Measurements from ENCODE around the gene RIPOR3.
"Not testable (repeated sequence)": the region's sequence is repeated elsewhere in the genome, so short reads cannot be mapped to it uniquely, and the experiment has no call there.

Gene RIPOR3

DNA sequence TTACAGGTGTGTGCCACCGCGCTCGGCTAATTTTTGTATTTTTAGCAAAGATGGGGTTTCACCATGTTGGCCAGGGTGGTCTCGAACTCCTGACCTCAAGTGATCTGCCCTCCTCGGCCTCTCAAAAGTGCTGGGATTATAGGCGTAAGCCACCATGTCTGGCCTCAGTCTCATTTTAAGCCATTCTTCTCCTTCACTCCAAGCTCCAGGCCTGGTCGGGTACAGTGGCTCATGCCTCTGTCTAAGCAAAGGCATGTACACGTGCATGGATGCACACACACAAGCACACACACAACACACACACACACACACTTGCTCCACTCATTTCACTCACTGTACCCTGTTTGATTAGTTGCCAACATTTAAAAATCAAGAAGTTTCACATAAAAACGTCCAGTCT, 32.3 kb upstream of the RIPOR3 start:
- no peak for DNase-seq

DNA sequence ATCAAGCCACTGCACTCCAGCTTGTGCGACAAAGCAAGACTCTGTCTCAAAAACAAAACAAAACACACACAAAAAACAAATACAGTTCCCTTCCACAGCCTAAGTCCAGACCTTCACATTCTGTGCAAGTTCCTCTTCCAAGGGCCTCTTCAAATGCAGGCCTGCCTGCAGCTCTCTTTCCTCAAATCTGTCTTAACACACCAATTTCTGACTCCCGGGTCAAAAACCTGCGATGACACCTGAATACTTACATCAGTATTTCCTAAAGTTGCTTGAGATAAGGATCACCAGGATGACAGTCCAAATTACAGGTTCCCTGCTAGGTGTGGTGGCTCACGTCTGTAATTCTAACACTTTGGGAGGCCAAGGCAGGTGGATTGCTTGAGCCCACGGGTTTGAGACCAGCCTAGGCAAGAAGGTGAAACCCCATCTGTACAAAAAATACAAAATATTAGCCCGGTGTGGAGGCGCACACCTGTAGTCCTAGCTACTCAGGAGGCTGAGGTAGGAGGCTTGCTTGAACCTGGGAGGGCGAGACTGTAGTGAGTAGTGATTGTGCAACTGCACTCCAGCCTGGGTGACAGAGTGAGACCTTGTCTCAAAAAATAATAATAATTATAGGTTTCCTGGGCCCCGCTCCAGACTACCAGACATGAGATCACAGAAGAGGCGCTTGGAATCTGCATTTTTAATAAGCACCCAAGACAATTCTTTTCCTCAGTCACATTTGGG, 31.2 kb upstream of the RIPOR3 start:
- DNase-seq: no peak

DNA sequence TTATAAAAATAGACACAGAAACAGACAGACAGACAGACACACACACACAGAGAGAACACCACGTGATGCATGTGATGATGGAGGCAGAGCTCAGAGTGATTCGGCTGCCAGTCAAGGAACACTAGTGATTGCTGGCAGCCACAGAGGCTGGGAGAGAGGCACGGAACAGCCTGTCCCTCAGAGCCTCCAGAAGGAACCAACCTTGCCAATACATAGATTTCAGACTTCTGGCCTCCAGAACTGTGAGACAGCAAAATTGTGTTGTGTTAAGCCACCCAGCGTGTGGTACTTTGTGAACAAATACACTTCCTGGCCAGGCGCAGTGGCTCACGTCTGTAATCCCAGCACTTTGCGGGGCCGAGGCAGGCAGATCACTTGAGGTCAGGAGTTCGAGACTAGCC, 30.5 kb upstream of the RIPOR3 start:
- no peak for DNase-seq

DNA sequence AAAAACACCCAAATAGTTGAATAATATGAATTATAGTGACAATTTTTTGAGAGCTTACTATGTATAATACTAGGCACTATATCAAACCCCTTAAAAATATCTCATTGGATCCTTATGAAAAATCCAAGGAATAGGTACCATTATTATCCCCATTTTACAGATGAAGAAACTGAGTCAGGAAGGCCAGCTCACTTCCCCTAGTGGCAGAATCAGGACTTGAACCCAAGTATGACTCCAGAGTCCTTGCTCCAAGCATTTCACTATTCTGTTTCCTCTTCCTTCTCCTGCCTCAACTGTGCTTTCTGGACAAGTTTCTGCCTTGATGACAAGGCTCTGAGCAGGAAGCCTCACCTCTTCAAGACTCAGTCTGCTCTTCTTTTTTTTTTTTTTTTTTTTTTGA, 29.2 kb upstream of the RIPOR3 start:
- no peak for DNase-seq

DNA sequence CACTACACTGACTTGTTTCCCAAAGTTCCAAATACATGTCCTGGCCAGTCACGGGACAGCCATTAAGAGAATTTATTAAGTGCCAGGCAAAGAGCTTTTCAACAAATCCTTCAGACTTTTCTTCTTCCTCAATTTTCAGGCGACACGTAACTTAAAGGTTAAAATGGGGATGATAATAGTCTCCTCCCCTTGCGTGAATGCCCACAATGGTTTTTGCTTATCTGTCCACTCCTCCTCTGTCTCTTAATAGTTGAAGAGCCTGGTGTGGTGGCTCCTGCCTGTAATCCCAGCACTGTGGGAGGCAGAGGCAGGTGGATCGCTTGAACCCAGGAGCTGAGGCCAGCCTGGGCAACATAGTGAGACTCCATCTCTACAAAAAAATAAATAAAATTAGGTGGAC, 28.7 kb upstream of the RIPOR3 start:
- no peak for DNase-seq

DNA sequence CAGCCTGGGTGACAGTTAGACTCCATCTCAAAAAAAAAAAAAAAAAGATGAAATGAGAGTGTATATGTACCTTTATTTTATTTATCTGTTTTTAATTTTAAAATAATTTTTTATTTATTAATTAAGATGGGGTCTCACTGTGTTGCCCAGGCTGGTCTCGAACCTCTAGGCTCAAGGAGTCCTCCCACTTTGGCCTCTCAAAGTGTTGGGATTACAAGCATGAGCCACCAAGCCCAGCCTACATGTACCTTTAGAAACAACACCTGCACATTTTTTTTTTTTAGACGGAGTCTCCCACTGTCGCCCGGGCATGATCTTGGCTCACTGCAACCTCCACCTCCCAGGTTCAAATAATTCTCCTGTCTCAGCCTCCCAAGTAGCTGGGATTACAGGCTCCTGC, 28.0 kb upstream of the RIPOR3 start:
- DNase-seq: no peak

DNA sequence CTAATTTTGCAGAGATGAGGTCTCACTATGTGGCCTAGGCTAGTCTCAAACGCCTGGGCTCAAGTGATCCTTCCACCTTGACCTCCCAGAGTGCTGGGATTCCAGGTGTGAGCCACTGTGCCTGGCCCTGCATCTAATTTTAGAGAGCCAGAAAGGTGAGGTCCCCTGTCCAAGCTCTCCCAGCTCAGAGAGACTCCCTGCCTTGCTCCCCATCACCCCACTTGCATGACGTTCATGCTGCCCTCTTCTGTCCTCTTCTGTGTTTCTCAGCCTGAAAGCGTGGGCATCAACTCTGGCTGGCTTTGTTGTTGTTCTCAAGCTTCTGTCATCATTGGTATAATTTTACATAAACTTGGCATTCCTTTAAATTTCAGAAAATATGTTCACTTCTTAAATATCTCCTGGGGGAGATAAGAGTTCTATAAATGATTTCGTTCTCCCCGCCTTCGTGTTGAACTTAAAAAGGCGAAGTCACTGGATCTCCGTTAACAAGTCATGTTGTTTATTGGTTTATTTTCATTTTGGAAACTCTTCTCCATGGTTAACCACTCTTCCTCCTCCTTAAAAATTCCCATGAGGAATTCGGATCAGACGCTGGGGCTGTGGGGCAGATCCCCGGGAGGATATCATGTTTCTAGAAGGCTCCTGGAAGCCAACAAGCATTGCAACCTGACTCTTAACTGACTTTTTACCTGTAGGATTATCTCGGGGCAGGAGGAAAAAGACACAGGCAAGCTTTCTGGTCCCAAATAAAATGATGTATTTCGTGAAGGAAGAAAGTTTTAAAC, 26.8 kb upstream of the RIPOR3 start:
- DNase-seq: no peak

DNA sequence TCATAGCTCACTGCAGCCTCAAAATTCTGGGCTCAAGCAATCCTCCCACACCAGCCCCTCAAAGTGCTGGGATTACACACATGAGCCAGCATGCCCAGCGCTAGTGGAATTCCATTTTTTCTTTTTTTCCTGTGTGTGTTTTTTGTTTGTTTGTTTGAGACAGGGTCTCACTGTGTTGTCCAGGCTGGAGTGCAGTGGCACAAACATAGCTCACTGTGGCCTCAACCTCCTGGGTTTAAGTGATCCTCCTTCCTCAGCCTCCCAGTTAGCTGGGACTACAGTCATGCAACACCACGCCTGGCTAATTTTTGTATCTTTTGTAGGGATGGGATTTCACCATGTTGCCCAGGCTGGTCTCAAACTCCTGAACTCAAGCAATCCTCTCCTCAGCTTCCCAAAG, 26.0 kb upstream of the RIPOR3 start:
- no peak for DNase-seq

DNA sequence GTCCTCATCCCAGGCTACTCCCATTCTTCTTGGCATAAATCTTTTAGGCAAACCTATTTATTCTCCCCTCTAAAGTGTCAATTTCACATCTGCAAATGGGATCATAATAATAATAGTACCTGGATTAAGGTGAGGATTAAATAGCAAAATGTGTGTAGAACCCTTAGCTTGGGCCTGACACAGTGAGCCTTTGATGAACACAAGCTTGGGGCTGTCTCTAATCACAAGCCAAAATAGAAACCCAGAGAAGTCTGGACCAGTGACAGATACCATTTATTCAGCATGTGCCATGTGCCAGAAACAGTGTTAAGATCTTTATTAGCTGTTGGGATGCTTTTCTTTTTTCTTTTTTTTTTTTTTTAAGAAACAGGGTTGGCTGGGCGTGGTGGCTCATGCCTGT, 25.2 kb upstream of the RIPOR3 start:
- DNase-seq: no peak

DNA sequence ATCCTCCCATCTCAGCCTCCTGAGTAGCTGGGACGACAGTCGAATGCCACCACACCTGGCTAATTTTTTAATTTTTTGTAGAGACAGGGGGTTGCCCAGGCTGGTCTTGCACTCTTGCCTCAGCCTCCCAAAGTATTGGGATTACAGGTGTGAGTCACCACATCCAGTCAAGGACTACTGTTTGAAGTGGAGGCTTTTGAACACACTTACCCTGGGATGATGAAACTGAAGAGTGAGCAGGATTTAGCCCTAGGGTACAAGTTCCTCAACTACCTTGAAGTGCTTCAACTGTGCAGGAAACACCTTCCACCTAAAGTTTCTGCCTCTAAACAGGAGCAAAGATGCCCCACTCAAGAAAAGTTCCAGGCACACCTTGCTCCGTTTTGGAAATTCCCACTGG, 24.4 kb upstream of the RIPOR3 start:
- no peak for DNase-seq

DNA sequence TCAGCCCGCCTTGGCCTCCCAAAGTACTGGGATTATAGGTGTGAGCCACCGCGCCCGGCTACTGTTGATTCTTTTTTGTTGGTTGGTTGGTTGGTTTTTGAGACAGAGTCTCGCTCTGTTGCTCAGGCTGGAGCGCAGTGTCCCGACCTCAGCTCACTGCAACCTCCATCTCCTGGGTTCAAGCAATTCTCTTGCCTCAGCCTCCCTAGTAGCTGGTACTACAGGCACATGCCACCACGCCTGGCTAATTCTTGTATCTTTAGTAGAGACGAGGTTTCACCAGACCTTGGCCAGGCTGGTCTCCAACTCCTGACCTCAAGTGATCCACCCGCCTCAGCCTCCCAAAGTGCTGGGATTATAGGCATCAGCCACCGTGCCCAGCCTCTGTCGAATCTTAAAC, 23.1 kb upstream of the RIPOR3 start:
- DNase-seq: not testable (repeated sequence)

DNA sequence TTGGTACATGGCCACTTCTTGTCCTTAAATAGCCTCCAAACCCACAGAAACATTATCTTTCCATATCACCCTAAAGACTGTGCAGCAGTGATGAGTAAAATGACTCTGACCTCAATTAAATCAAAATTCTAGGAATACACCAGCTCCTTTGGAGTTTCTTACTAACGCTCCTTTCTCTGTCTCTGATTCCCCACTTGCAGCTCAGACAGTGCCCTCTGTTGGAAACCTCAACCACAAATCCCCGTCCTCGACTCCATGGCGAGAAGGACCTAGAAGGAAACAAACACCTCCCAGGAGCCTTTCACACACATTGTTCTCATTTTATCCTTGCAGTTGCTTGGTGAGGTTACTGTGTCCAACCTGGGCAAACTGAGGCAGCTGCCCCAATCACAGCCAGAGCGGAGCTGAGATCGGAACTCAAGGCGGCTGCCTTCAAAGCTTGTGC, 22.3 kb upstream of the RIPOR3 start:
- no peak for DNase-seq

DNA sequence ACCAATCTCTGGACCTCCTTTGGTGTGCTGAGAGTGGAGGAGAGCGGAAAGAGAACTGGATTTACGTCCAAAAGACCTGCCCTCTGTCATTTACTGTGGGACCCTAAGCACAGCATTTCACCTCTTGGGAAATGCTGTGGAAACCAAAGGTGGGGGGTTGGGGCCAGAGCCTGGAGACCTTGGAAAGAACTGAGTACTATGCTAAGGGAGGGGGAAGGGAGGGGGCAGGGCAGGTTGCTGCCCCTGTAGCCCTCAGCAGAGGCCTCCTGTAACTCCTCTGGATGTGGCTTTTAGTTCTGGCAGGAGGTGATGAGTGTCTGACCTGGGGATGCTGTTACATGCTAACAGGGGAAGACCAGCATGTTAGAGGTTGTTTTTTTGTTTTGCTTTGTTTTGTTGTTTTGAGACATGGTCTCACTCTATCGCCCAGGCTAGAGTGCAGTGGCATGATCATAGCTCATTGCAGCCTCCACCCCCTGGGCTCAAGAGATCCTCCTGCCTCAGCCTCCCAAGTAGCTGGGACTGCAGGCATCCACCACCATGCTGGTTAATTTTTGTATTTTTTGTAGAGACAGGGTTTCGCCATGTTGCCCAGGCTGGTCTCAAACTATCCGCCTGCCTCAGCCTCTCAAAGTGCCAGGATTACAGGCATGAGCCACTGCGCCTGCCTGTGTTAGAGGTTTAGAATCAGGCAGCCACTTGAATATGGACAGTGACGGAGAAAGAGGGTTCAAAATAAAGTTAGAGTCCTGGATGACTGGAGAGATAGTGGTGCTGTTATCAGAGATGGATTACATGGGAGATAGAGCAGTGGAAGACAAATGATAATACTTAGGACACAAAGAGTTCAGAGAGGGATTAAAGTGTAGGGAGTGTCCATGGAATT, 21.7 kb upstream of the RIPOR3 start:
- no peak for DNase-seq

DNA sequence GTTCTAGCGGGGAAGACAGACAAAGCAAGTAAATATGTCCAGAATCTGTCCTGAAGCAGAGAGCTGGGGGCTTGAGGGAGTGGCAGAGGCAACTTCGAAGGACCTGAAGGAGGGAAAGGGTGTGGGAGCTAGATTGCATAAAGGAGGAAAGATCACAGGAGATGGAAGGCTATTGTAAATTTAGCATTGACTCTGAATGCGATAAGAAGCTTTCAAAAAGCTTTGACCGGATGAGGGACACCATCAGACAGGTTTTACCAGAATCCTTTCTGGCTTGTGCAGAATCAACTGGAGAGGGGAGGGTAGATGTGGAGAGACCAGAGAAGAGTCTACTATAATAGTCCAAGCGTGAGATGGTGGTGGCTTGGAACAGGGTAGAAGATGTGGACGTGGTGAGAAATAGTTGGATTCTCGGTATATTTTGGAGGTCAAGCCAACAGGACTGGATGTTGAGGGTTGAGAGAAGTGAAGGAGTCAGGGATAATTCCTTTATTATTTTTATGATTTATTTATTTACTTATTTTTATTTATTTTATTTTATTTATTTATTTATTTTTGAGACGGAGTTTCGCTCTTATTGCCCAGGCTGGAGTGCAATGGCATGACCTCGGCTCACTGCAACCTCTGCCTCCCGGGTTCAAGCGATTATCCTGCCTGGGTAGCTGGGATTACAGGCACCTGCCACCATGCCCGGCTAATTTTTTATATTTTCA, 19.9 kb upstream of the RIPOR3 start:
- no peak for DNase-seq

DNA sequence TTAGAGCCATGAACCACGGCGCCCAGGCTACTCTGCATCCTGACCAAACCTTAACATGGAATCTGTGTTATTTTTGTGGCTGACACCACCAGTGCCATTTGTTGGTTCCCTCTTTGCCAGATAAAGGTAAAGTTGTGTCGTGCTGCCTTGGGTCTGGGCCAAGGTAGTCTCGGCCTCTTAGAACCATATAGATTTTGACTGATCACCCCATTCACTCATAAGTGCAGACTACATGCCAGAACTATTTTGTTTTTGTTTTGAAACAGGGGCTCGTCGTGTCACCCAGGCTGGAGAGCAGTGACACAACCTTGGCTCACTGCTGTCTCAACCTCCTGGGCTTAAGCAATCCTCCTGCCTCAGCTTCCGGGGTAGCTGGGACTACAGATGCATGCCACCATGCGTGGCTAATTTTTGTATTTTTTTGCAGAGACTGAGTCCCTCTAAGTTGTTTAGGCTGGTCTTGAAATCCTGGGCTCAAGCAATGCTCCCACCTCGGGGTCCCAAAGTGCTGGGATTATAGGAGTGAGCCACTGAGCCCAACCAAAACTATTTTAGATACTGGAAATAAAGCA, 19.2 kb upstream of the RIPOR3 start:
- DNase-seq: peak in 1 of 2 donors; percentile 3

DNA sequence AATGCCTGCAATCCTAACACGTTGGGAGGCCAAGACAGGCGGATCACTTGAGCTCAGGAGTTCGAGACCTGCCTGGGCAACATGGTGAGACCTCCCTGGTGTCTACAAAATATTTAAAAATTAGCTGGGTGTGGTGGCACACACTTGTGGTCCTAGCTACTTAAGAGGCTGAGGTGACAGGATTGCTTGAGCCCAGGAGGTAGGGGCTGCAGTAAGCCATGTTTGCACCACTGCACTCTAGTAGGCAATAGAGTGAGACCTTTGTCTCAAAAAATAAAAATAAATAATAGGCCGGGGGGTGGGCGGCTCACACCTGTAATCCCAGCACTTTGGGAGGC, 18.3 kb upstream of the RIPOR3 start:
- no peak for DNase-seq

DNA sequence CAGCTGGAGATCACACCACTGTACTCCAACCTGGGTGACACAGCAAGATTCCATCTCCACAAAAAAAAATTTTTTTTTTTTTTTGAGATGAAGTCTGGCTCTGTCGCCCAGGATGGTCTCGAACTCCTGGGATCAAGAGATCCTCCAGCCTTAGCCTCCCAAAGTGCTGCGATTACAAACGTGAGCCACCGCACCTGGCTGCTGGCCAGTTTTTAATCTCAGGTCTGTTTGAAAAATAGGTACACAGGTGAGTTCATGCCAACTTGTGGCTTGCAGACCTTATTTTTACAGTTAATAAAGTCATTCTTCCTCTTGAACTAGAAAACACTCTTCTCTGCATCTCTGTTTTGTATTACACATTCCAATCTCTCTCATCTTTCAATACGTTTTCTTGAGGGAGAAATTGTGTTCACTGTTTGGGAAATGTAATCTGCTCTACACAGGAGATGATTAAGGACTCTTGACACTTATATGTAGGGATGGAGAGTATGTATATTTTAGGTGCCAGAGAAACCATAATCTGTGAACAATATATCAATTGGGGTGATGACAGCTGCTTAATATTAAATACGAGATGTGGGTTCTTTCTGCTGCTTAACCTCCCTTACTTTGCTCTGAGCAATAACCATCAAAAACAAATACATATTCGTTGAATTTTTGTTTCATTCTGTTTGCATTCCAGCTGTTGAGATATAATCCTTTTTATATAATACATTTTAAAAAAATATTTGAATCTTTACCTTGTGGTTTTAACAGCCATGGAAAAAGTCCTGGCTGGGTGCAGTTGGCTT, 17.7 kb upstream of the RIPOR3 start:
- DNase-seq: no peak

DNA sequence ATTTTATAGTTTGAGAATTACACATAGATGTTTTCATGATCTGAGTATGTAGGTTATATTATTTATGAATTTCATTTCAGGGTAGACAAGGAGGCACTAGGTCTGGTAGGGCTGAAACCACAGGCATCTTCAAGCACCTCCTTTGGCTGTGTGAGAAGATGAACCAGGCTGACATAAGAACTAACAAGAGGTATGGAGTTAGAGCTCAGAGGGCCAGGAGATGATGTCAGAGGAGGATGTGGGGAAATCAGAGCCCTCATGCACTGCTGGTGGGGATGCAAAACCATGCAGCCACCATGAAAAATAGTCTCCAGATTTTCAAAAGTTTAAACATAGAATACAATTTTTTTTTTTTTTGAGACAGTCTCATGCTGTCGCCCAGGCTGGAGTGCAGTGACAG, 13.6 kb upstream of the RIPOR3 start:
- no peak for DNase-seq

DNA sequence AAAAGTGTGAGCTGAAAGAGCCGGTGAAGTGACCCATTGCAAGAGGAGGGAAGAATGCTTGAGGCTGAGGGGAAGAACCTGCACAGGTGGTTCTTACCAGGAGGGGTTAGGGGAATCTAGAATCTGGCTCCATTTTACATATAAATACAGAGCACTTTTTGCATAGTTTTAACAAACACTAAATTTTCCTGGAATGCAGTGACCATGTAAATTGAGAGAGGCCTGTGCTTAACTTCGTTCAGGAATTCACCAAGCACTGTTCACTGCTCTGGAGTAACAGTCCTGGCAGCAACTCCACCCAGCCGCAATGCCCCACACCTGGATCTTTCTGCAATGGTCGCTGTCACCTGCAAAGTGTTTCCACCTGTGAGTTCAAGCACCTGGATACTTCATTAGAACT, 13.2 kb upstream of the RIPOR3 start:
- no peak for DNase-seq

DNA sequence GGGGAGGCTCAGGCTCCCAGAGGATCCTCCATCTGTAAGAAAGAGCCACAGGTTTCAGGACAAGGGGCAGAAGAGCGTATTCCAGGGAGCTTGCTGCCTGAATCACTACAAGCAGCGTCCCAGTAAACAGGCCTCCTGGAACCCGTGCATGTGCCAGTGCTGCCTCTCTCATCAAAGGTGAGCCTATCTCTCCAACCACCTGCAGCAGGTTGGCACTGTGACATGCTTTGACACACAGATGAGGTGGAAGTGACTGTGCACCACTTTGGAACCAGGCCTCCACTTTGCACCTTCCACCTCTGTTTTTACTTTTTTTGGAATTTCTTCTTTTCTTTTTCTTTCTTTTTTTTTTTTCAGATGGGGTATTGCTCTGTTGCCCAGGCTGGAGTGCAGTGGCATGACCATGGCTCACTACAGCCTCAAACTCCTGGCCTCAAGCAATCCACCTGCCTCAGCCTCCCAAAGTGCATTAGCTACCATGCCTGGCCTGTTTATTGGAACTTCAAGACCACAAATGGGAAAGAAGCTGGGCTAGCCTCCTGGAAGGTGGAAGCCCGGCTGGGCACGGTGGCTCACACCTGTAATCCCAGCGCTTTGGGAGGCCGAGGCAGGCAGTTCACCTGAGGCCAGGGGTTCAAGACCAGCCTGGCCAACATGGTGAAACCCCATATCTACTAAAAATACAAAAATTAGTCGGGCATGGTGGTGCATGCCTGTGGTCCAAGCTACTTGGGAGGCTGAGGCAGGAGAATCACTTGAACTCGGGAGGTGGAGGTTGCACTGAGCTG, 12.5 kb upstream of the RIPOR3 start:
- not testable (repeated sequence) for DNase-seq

All from CD4-positive, alpha-beta T cell treated with Interferon alpha-2 for 1 hour (primary cell).